Mucosa of gallbladder (tissue), 1 donor: ENCODE data around the gene TENT4B. TPM values are rescaled to one million over a fixed set of nuclear protein-coding genes. Genes with fewer than 3 reads are reported as not detected.

ENCODE experiments used
- DNase-seq: peaks from one replicate; pipeline ENCODE4 v3.0.0-alpha.2; 2020; ENCODE audit warnings: low spot score
- total RNA-seq: library from RNA; stranded (reverse); gene quantifications from one replicate; pipeline ENCODE4 v1.2.1, GENCODE V29; 2021
- donor health status: DM: no; HTN: no; CAD: no.

The TENT4B gene
- total RNA-seq, 1 donor from 2014 or later, result 13.3 TPM

GRCh38 chr16:50195276-50195675, 42.2 kb downstream of the TENT4B start:
- no peak for DNase-seq

- no peak for DNase-seq
These were observed 42.6 kb downstream of the TENT4B start for GRCh38 chr16:50195756-50196155.

DNA sequence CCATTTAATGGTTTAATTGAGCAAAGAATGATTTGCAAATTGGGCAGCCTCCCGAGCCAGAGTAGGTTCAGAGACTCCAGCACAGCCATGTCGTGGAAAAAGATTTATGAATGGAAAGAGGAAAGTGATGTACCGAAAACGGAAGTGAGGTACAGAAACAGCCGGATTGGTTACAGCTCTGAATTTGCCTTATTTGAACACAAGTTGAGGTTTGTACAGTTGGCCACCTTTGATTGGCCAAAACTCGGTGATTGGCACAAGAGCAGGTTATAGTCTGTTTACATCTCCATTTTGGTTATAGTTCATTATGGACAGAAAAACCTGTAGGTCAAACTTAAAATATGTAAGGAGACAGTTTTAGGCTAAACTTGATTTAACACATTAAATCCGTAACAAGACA, 44.5 kb downstream of the TENT4B start:
- no peak for DNase-seq

DNA sequence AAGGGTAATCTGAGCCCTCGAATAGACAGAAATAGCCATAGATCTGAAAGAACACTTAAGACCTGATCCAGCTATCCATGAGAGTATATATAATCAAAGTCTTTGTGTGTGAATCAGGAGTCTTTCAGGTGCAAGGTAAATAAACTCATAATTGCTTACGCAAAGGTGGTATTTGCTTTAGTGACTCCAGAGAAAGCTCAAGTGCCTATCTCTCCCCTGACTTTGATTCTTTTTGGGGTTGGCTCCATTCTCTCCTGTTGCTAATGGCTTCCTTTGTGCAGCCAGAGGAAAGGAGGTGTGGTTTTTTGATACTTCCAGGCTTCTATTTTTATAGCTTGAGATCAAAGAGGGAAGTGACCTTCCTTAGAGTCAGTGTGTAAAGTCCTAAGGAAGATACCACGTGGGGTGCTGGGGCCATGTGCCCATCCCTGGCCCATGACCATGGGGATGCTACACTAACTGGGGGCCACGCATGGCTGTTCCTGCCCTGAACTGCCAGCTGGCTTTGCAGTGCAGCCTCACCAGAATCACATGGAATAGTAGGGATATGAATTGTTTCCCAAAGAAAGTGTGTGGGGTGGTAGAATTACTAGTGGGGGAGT, 45.8 kb downstream of the TENT4B start:
- DNase-seq, result no peak

DNA sequence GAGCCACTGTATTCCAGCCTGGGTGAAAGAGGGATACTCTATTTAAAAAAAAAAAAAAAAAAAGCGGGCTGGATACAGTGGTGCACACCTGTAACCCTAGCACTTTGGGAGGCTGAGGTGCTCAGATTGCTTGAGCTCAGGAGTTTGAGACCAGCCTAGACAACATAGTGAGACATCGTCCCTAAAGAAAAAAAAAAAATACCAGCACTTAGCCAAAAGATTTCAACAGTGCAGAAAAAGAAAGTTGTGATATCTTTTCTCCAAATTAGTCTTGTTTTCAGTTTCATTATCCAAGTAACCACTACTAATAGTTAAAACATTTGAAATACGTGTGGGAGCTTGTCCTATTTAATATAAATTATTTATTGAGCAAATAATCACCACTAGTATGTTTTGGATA, 48.7 kb downstream of the TENT4B start:
- DNase-seq, result no peak

GRCh38 chr16:50202926-50203624, 50.0 kb downstream of the TENT4B start:
- peak; percentile 32 for DNase-seq

- no peak for DNase-seq
These were observed 50.6 kb downstream of the TENT4B start for GRCh38 chr16:50203681-50204080.

DNA sequence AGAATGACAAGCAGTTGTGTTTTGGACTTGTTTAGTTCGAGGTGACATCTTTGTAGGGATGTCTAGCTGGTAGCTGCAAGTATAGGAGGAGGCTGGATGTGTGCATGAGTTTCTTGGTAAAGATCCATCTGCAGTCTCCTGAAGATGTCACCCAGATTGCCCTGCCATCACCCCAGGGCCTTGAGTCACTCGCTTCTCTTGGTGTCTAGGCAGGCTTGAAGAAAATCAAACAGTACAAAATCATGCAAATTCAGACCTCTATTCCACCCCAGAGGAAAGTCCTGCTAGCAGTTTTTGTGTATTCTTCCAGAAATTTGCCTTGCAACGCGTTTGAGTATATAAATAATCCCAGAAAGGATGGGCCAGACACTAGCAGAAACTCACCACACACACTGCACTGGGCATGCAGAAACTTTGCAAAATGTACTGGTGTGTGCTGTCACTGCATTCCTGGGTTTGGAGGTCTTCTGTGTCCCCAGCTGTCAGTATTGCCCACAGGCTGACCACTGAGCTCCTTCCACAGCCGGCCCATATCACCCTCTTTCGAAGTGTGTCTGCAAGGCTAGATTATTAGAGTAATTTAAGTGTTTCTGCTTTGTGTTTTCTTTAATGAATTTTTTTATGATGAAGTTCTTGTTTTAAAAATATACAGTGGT, 51.5 kb downstream of the TENT4B start:
- DNase-seq, result no peak

DNA sequence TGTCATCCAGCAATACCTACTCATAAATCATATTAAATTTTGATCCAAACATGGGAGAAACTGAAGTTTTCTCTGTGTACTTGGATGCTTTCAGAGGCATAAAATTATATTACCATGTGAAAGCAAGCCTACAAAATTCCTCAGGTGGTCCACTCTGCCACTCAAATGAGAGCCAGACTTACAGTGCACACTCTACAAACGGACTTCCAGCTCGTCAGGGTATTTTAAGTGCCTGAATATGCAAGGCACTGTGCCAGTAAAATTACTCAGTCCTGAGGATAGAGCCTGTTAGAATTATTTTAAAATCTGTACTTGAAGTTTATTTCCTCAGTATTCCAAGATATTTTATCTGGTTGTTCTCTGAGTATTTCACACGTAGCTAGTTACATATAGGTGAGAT, 54.5 kb downstream of the TENT4B start:
- DNase-seq, result no peak

- no peak for DNase-seq
These were observed 55.4 kb downstream of the TENT4B start for GRCh38 chr16:50208460-50208931.

GRCh38 chr16:50209546-50210265, 56.6 kb downstream of the TENT4B start:
- DNase-seq, result no peak

DNA sequence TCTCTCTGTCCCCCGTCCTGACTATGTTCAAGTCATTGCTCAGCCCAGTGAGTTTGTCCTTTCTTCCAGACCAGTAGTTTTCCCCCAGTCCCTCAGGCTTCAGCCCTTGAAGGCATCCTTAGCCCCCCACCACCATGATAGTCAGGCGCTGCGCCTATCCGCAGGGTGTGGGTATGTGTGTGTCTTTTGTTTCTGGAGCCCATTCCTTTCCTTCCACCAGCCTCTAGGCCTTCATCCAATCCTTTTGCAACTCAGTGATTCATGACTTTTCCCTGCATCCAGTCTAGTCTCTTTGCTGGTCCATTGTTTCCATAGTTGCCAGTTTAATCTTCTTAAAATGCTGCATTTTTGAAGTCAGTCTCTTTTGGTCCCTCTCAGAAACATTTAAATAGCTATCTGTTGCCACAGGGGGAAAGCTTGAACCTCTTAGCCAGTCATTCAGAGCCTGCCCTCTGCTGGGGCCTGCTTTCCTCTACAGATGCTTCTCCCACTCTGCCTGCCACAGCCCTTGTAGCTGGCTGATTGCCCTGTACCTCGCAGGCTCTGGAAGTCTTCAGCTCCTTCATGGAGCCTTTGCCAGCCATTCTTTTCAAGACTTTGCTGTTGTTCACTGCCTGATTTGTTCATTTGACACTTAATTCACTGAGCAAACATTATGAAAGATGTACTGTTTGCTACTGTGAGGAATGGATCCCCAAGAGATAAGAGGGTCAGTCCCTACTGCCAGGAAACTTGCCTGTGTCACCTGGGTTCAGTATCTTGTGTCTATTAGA, 57.3 kb downstream of the TENT4B start:
- peak; percentile 83 for DNase-seq

GRCh38 chr16:50213939-50214519, 60.9 kb downstream of the TENT4B start:
- DNase-seq, result no peak

DNA sequence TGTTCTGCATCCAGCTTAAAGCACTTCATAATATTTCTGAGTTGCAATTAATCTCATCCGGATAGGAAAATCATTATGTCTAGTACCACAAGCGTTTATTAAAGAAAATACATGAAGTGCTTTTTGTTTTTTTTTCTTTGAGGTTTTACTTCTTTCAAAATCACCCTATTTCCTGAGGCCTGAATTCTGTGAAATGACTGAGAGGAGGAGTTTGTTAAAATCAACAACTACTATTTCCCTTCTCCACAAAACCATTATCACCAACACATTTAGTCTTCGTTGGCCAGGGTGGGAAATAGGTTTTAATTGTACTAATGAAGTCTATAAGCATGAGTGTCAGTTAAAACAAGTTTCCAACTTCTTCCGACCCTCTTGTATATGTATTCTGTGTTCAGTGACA, 62.6 kb downstream of the TENT4B start:
- DNase-seq, result no peak

GRCh38 chr16:50216231-50216630, 63.1 kb downstream of the TENT4B start:
- no peak for DNase-seq

DNA sequence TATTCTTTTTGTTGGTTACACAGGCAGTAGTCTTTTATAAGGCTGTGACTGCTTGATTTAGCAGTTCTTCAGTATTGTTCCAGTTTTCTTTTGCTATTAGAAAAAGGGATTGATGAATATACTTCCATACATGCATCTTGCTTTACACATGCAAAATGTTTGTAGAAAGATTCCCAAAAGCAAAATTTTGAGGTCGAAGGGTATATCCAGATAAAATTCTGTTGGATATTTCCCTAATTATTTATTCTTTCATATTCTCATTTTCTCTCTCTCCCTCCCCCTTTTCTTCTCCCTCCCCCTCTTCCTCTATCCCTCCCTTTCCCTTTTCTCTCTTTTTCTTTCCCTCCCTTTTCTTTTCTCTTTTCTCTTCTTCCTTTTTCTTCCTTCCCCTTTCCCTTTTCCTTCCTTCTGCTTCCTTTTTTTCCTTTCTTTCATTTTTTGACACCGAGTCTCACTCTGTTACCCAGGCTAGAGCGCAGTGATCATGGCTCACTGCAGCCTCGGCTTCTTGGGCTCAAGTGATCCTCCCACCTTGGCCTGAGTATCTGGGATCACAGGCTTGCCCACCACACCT, 66.4 kb downstream of the TENT4B start:
- no peak for DNase-seq

GRCh38 chr16:50224286-50224685, 71.2 kb downstream of the TENT4B start:
- DNase-seq, result no peak

DNA sequence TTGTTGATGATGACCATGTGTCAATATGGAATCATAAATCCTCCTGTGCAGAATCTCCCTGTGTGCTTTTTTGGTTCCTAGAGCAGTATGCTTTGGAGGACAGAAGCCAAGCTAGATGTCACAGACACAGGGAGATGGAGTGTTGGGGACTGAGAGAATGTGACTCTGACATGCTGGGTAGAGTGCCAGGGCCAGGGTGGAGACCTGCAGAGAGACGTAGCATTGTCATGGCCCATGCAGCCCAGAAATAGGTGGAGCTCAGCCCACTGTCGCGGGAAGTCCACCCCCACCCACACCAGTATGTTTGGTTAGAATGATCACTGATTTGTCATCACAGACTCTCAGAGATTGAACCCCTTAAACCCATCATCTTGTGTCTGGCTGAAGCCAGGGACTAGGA, 74.0 kb downstream of the TENT4B start:
- no peak for DNase-seq

DNA sequence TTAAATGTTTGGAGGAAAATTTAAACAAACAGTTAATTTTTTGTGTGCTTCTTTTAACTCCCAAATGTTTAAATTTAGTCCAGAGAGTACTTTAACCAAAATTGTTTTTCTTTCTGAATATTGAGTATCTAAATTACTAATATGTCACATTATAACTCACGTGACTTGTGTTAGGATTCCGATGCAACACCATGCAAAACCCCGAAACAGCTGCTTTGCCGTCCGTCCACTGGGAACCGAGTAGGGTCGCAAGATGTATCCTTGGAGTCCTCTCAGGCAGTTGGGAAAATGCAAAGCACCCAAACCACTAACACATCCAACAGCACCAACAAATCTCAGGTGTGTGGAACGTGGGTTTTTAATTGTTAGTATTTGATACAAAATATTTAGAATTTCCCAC, 74.6 kb downstream of the TENT4B start:
- DNase-seq, result no peak

DNA sequence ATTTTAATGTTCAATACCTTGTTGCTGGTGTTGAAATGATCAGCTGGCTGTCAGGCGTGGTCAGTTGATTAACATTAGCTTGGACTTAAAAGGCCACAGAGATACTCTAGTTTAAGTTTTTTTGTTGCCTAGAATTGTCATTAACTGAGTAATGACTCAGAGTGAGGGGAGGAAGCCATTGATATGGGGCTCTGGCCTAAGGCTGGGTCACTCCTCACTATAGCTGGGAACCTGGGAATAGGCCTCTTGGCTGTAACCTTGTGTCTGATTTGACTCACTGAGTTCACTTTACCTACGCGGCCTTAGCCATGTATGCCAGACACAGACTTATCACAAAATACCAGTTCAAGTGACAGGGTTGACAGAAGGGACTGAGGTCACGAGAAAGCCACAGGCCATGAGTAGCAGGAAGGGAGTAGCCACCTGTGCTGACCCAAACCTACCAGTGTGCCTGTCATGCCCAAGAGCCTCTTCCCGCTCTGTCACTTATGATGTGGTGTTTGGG, 75.3 kb downstream of the TENT4B start:
- no peak for DNase-seq
